NCI-H1436 treated with DMSO at 0.1 percent for 48 hours (cell line): ENCODE data around the gene CCDC112.
"Not testable (repeated sequence)": the region's sequence is repeated elsewhere in the genome, so short reads cannot be mapped to it uniquely, and the experiment has no call there.

Experiments
- DNase-seq: peaks from one replicate; lab custom pipeline; 2025; lab: John Stamatoyannopoulos, UW

Gene CCDC112, protein sequence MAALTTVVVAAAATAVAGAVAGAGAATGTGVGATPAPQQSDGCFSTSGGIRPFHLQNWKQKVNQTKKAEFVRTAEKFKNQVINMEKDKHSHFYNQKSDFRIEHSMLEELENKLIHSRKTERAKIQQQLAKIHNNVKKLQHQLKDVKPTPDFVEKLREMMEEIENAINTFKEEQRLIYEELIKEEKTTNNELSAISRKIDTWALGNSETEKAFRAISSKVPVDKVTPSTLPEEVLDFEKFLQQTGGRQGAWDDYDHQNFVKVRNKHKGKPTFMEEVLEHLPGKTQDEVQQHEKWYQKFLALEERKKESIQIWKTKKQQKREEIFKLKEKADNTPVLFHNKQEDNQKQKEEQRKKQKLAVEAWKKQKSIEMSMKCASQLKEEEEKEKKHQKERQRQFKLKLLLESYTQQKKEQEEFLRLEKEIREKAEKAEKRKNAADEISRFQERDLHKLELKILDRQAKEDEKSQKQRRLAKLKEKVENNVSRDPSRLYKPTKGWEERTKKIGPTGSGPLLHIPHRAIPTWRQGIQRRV

DNA sequence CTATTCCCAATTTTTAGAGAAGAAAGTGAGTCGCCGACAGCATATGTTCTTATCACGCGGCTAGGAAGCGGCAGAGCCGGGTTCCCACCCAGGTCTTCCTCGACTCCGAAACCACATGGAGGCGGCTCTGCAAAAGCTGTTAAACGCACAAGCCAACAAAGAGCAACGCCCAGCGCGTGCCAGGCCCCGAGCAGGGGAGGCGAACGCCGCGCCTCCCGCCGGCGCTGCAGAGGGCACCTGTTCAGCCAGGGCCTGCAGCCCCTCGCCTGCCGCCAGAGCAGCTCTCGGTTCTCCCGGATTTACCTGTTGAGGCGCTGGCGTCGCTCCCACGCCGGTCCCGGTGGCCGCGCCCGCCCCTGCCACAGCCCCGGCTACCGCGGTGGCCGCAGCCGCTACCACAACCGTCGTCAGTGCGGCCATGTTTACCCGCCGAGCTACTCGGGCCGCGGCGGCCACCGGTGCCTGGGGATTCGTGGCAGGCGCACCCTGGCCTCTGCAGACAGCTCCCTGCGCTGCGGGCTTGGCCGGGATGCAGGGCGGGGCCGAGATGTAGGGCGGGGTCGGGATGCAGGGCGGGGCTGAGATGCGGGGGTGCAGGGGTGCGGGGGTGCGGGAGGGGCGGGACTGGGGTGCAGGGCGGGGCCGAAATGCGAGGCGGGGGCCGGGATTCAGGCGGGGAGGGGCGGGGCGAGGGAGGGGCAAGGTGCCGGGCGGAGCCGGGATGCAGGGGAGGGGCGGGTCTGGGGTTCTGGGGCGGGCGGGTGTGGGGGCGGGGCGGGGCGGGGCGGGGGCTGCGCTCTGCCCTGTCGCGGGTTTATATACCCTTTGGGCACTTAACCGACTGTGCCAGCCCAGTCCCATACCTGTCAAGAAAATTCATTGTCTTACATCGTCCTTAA is at the start of gene CCDC112:
CCDC112 (minus strand) TSS at position 531 of the 899 bp plus-strand sequence; CDS start at position 420, 111 bp downstream.
- DNase-seq, result no peak

DNA sequence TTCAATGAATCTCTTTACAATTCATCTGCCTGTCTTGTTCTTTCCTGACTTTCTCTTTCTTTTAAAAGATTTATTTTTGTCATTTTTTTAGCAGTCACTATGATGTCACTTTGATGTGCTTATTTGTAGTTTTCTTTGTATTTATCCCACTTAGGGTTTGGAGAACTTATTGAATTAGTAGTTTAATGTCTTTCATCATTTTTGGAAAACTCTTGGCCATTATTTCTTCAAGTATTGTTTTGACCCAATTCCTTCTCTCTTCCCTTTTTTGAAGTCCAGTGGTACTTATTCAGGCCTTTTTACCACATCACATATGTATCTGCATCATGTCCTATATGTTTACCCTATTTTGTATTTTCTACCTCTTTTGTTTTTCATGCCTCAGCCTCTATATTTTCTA is 48.9 kb upstream of the CCDC112 start:
- no peak for DNase-seq

DNA sequence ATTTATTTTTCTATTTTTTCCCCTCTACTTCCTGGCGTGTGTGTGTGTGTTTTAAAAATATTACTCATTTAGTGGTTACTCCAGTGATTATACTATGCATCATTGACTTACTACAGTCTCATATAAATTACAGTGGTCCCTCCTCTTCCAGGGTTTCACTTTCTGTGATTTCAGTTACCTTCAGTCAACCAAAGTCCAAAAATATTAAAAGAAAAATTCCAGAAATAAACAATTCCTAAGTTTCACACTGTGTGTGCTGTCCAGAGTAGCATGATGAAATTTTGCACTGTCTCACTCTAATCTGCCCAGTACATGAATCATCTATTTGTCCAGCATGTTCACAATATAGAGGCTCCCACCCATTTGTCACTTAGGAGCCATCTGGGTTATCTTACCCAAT is 47.4 kb upstream of the CCDC112 start:
- DNase-seq, result no peak

DNA sequence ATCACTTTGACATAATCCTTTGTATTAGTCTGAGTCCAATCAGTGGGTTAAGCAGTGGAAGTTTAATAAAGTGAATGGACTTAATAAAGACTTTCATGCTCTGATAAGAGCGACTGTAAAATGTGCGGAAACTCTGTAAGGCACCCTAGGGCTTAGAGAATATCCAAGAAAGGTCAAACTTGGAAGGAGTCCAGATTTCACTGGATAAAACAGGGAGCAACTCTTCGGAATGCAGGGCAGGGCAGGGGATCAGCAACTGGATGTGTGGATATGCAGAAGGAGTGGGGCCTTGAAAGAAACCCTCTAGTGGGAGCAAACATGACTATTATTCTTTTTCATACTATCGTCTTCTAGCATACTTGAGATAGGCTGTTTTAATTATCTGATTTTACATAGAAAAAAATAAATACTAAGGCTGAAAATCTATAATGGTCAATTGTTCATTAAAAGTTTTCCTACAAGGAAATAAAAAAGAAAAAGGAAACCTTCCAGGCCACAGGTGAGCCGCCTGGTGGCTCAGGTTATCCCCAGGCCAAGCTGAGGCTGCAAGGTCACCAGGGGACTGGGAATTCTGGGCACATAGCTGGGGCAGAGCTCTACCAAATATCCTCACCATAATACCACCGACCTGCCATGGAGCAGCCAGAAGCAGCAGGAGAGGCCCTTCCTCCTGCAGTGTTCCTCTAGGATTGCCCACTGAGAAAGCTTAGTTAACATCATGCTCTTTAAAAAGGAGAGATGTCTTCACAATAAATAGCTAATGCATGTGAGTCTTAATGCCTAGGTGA is 46.3 kb upstream of the CCDC112 start:
- no peak for DNase-seq

DNA sequence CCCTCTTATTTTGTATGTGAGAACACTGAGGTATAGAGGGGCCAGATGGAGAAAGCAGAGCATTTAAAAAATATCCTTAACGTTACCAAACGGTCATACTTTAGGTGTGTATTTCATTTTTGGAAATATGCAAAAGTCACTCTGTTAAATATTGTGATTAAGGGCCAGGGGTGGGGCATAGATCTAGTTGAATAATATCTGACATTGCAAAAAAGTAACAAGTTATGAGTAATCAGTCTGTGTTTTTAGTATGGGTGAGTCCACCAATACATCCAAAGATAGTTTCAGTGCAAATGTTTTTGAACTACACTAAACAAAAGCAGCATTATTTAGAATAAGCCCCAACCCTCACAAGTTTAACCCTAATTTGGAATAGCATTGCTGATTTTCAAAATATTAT is 45.3 kb upstream of the CCDC112 start:
- DNase-seq, result no peak

DNA sequence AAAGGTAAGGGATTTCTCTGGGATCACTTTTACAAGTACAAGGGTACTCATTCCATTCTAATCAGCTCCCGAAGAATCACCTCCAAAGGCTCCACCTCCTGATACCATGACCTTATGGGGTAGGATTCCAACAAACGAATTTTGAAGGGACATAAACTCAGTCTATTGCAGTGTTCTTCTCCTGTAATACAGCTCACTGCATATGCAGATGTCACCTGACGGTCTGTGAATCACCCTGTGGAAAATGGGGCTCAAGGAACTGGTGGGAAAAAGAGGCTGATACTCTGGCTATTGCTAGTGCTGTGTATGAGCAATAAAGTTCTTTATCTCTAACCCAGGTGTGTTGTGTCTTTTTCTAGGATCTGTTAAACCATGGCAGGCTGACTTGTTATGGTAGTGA is 42.4 kb upstream of the CCDC112 start:
- no peak for DNase-seq

DNA sequence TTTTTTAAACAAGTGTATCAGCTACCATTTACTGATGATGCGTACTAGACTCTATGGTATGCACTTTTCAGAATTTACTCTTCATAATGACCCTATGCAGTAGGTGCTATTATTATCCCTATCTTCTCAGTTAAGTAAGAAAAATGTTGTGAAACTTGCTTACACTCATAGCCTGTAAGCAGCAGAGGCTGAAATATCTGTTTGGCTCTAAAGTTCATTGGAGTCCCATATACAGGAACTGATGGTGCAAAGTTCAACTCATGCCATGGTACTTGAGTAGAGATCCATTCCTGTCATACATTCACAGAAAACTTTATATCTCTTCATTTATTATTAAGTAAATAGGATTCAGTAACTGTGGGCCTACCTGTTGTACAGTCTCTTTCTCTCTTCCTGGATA is 41.4 kb upstream of the CCDC112 start:
- DNase-seq, result no peak

DNA sequence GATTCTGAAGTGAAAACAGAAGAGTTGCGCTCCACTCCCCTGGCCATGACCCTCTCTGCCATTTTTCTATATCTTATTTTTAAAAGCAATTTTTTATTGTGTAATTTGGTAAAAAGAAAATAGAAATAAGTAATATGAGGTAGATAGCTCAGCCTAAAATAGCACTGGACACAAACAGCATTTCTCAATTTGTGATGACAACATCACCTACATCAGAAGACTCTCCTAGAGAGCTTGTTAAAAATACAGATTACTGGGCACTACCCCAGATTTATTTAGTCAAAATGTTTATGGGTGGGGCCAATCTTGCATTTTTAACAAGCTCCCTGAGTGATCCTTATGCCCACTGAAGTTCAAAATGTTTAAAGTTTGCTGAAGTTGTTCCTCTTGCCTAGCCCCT is 40.5 kb upstream of the CCDC112 start:
- DNase-seq, result no peak

DNA sequence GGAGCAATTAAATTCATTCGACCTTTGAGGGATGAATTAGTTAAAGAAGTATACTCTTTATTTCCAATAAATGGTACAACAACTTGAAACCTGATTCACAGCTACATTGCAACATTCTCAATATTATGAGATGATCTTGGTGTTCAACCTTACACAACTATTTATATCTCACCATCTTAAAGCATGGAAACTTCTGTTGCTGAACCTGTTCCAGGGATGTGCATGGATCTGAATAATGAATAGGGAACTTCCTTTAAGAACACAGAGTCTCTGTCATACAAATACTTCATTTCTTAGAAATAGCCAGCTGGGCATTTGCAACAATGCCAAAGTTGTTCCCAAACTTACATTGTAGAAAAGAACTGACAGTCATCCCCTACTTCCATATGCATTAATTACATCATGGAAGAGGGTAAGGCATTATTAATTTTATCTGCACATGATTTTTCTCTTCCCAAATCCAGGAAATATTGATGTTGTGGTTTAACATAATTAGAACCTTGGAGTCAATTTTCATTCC is 39.8 kb upstream of the CCDC112 start:
- no peak for DNase-seq

DNA sequence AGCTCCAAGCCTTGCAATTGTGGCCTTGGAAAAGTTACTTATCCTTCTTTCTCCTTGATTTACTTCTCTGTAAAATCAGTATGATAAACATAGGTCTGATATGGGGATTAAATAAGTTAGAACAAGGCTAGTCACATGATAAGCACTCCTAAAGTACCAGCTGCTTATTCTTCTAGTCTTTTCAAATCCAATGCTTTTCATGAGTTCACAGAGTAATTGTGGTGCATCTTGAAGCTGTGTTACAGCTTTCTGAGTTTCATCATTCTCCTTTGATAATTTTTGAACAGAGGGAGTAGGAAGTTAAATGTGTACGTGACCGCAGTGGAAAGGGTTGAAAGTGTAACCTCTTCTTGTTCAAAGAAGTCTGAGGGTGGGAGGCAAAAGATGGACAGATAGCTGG is 38.8 kb upstream of the CCDC112 start:
- no peak for DNase-seq

DNA sequence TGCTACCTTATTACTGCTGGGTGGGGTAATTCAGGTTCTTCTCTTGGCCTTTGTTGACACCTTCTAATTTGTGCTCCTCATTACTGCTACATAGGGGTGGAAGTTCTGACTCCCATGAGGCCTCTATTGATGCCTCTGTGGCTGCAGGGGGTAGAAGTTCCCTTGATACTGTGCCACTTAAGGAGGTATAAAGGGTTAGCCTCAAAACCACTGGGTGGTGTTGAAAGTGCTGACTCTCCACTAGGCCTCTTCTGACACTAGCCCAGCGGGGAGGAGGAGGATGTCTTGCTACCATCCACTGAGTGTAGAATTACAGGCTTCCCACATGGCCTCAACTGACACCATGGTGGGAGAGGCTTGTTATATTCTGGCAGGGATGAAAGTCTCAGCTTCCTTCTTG is 36.7 kb upstream of the CCDC112 start:
- DNase-seq, result no peak

DNA sequence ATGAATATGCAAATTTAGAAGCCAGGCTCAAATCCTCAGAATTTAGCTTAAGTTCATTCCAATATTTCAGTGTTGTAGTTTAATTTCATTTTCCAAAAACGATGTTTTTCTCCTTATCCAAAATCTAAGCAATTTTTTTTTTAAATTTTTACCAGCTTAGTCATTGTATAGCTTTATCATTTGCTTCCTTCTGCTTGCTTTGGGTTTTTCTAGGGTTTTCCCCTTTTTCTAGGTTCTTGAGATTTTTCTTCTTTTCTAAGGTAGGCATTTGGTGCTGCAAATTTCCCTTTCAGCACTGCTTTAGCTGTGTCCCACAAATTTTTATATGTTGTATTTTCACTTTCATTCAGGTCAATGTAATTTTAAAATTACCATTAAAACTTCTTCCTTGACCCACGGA is 34.4 kb upstream of the CCDC112 start:
- no peak for DNase-seq

DNA sequence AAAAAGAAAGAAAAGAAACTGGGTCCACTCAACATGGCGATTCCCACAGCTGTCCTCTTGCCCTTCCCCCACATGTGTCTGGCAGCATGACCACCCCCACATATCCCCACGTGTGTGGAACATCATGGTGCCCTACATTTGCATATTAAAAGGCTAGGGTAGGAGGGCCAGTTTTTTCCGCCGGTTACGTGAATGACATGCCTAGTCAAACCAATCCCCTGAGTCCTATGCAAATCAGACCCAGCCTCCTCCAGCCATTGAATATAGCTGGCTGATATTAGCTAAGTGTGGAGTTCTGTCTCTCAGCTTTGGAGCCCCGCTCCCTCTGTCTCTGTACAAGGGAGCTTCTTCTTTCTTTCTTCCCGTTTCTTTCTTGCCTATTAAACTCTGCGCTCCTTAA is 33.0 kb upstream of the CCDC112 start:
- no peak for DNase-seq

DNA sequence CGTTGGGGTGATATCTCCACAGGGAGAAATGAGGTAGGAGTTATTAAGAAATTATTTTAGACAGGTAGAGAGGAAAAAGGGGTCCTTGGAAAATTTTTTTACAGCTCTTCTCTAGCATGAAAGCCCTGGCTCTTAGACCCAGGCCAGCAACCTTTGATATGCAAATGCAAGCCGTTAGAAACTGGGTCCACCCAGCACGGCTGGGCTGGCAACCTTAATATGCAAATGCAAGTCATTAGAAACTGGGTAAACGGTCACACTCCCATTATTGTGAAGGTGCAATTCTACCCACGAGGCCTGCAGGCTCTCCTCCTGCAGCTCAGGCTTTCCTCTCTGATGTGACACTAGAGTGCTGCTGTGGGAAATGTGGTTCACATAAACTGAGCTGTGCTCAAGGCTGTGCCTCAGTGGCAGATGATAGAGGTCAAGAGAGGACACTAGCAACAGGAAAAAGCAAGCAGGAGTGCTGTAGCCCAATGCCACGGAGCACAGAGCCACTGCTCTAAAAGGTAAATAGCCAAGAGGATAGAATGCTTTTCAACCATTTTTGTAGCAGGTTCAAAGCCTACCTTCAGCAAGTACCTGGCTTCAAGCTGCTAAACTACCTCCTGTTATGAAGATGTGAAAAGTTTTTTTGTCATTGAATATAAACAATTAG is 32.3 kb upstream of the CCDC112 start:
- not testable (repeated sequence) for DNase-seq

DNA sequence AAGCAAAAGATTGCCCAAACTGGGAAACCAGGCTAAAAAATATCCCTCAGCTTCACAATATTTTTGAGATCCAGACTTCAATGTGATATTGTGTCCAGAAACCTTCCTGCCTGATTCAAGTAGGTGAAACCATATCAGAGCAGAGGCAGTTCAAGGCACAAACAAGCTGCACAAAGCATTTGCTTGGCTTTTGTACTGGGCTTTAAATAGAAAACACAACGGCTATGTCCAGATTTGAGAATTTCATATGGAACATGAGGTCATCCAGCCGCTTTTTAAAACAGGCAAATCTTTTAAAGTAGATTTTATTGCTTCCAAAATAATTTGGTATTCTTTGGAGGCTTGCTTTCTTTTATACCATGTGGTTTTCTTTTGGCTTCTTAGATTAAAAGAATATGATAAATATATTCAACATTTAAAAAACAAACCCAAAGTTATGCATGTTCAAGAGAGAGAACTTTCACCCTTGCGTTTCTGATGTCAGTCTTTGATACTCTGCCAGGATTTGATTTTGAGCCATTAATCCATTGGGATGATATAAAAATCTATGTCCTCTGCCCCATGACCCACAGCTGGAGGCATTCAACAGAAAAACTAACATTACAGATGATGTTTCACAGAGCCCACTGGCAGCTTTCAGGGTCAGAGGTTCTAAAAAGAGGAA is 29.0 kb upstream of the CCDC112 start:
- DNase-seq, result no peak

DNA sequence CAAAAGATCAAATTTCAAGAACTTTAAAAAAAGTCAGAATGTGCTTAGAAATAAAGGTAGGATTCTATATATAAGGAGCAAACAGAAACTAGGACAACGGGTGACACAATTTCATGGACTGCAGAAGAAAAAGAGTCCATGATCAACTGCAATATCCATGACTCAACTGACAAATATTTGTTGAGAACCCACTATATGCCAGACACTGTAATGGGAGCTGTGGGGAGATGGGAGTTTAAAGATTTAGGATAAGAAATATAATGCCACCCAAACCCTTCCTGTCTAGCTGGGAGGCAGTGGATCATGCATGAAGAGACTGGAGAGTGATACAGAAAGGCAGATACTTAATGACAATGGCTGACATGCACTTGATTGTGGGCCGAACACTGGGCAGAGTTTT is 27.6 kb upstream of the CCDC112 start:
- no peak for DNase-seq

DNA sequence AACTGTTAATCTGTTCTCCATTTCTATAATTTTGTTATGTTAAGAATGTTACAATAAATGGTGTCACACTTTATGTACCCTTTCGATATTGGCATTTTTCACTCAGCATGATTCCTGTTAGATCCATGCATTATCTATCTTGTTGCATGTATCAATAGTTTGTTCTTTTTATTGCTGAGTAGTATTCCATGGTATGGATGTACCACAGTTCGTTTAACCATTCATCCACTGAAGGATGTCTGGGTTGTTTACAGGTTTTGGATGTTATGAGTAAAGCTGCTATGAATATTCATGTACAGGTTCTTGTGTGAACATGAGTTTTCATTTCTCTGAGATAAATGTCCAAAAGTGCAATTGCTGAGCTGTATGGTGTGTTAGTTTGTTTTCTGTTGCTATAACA is 26.3 kb upstream of the CCDC112 start:
- DNase-seq, result no peak

DNA sequence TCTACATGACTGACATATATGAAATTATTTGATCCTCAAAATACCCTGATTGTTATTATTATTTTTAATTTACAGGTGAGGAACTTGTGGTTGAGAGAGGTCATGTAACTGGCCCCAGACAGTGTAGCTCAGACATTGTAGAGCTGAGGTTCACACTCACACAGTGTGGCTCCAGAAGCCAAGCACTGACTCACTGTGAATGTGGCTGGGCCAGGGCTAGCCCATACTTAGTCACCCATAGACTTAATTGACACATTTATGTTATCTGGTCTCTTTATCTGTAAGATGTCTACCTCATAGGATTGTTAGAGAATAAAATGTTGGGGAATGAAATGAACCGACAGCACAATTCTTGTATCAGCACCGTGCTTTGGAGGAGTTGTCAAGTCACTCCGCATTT is 24.9 kb upstream of the CCDC112 start:
- no peak for DNase-seq

DNA sequence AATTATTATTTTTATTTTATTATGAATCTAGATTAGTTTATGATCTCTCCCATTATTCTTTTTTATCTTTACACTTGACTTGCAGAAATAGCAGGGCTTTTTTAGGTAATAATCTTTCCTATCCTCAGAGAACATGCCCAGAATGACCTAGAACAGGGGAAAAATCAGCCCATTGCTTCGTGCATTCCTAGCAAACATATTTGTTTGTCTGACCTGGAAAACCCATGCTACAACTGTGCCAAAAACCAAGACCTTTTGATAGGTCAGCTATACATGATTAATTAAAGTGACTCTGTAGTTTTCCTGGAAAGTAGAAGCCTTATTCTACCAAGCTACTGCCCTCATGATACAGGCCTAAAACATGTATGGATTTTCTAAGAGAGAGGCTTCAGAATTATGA is 24.1 kb upstream of the CCDC112 start:
- DNase-seq, result no peak

DNA sequence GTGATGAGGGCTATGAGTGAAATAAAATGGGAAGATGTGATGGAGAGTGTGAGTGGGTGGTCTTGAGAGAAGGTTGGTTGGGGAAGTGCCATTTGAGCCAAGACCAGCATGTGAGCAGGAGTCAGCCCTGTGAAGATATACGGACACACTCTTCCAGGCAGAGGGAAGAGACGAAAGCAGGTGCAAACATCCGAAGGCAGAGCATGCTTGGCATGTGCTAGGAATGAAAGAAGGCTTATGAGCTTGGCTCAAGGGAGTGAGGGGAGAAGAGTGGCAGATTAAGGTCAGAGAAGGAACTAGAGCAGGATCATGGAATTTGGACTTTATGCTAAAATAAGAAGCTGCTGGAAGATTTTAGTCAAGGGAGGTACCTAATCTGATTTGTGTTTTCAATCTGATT is 23.6 kb upstream of the CCDC112 start:
- DNase-seq, result no peak

DNA sequence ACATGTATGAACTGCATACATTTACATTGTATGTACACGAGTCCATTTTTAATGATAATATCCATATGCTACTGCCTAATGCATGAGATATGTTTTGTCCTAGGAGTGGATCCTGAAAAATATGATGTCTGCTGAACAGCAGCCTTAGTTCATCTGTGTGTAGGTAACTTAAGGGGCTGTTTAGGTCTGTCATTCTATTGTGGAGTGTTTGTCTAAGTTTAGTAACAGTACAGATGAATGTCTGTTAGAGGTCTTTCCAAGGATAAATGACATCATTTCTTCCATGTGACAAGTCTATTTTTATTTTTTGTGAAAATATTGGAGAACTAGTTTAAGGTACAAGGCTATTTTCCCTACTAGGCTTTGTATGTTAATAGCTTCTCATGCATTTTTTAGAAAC is 22.6 kb upstream of the CCDC112 start:
- no peak for DNase-seq
